SU-DHL-6 (cell line): ENCODE results near the gene RXRB.

ENCODE experiments used
- EZH2phosphoT487 ChIP-seq: fragments of 200-600 bp; sonication (generic), shearing (Covaris generic); conservative IDR thresholded peaks from 2 replicates; pipeline ENCODE4 v1.6.1; 2018; ENCODE audit warnings: mild to moderate bottlenecking, antibody characterized with exemption, low read length, moderate library complexity, mixed read lengths
- TF ChIP-seq, protein P1 (sequence below): fragments of 200-600 bp; sonication (generic); IDR thresholded peaks from one replicate; pipeline ENCODE4 v1.5.1; 2017; ENCODE audit warnings: antibody characterized with exemption, mild to moderate bottlenecking, low read length, moderate library complexity; ENCODE audit not compliant: insufficient read depth, poor library complexity, severe bottlenecking

- TF ChIP-seq, protein P1, sequence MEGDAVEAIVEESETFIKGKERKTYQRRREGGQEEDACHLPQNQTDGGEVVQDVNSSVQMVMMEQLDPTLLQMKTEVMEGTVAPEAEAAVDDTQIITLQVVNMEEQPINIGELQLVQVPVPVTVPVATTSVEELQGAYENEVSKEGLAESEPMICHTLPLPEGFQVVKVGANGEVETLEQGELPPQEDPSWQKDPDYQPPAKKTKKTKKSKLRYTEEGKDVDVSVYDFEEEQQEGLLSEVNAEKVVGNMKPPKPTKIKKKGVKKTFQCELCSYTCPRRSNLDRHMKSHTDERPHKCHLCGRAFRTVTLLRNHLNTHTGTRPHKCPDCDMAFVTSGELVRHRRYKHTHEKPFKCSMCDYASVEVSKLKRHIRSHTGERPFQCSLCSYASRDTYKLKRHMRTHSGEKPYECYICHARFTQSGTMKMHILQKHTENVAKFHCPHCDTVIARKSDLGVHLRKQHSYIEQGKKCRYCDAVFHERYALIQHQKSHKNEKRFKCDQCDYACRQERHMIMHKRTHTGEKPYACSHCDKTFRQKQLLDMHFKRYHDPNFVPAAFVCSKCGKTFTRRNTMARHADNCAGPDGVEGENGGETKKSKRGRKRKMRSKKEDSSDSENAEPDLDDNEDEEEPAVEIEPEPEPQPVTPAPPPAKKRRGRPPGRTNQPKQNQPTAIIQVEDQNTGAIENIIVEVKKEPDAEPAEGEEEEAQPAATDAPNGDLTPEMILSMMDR: no peak
- TF ChIP-seq EZH2phosphoT487: no peak
Measured at GRCh38 chr6:33160728-33161344, 39.6 kb downstream of the RXRB start.
